Measurements from ENCODE around the gene KCNE4.

GRCh38 chr2:223042284-223042683 is 9.7 kb upstream of the KCNE4 start:
- TF ChIP-seq CTCF (IDR thresholded peaks at IDR 0.05) = no peak
- no peak for TF ChIP-seq POLR2A (IDR thresholded peaks at IDR 0.05)
